GM13977 (cell line): Measurements from ENCODE around the gene SPATA13.

ENCODE experiments used
- DNase-seq: peaks from one replicate; pipeline ENCODE4 v3.0.0; 2012; ENCODE audit warnings: low spot score
- CTCF ChIP-seq: IDR thresholded peaks from 2 replicates; pipeline ENCODE4 v1.5.1; 2012; ENCODE audit warnings: mild to moderate bottlenecking, control low read depth; ENCODE audit not compliant: insufficient read depth; ENCODE audit errors: extremely low read depth, missing control alignments
- in situ Hi-C: fragments of 300-500 bp; cut with MboI; formaldehyde crosslinking; loops from one replicate; pipeline ENCODE4 v1.12.0; 2022; ENCODE audit warnings: low sequenced_read_pairs, low pct_unique_long_range_greater_than_20kb, mixed read lengths, inconsistent platforms; ENCODE audit not compliant: unreplicated experiment

Gene SPATA13

GRCh38 chr13:24129914-24130774 is 30.4 kb upstream of the SPATA13 start:
- DNase-seq: no peak
- no peak for TF ChIP-seq CTCF
- in situ Hi-C loops: no loop called here

- TF ChIP-seq CTCF: no peak
- in situ Hi-C loops: no loop called here
Measured at GRCh38 chr13:24131749-24132148, 28.8 kb upstream of the SPATA13 start.

GRCh38 chr13:24133021-24133795 is 27.3 kb upstream of the SPATA13 start:
- in situ Hi-C loops: no loop called here
- no peak for TF ChIP-seq CTCF

More at GRCh38 chr13:24131749-24132148, 28.8 kb upstream of the SPATA13 start:
- no peak for DNase-seq

GRCh38 chr13:24134231-24134630 is 26.3 kb upstream of the SPATA13 start:
- no peak for DNase-seq
- TF ChIP-seq CTCF: no peak
- in situ Hi-C loops: no loop called here

More at GRCh38 chr13:24133021-24133795, 27.3 kb upstream of the SPATA13 start:
- DNase-seq: no peak

- no peak for TF ChIP-seq CTCF
- no peak for DNase-seq
- in situ Hi-C loops: no loop called here
Measured at GRCh38 chr13:24134757-24135156, 25.8 kb upstream of the SPATA13 start.

GRCh38 chr13:24135674-24136300 is 24.7 kb upstream of the SPATA13 start:
- no peak for DNase-seq
- in situ Hi-C loops: no loop called here
- TF ChIP-seq CTCF: no peak
